OCI-LY1 (cell line): ENCODE measurements around the gene CDK2.

ENCODE experiments used
- H2AFZ ChIP-seq: fragments of 200-600 bp; sonication (generic), shearing (Covaris generic); 2 replicates; pipeline ENCODE4 v1.6.0; 2014; ENCODE audit warnings: antibody characterized with exemption, mild to moderate bottlenecking, low read length
- H3F3A ChIP-seq: fragments of 200-600 bp; sonication (generic), shearing (Covaris generic); 2 replicates; pipeline ENCODE4 v1.6.0; 2014; ENCODE audit warnings: mild to moderate bottlenecking, antibody characterized with exemption, low read length, moderate library complexity; ENCODE audit not compliant: insufficient read depth
- H3K27ac ChIP-seq: fragments of 200-600 bp; sonication (generic); 2 replicates; pipeline ENCODE4 v1.5.1; 2014; ENCODE audit warnings: low read length, mixed run types, mild to moderate bottlenecking, low read depth; ENCODE audit not compliant: poor library complexity, severe bottlenecking
- H3K27me3 ChIP-seq: fragments of 200-600 bp; sonication (generic); 2 replicates; pipeline ENCODE4 v1.6.0; 2014; ENCODE audit warnings: antibody characterized with exemption, mild to moderate bottlenecking, low read length, moderate library complexity; ENCODE audit not compliant: insufficient read depth
- H3K36me3 ChIP-seq: fragments of 200-600 bp; sonication (generic); 2 replicates; pipeline ENCODE4 v1.6.1; 2014; ENCODE audit warnings: mild to moderate bottlenecking, antibody characterized with exemption, low read length, moderate library complexity, mixed read lengths; ENCODE audit not compliant: insufficient read depth
- H3K4me1 ChIP-seq: fragments of 200-600 bp; sonication (generic); 2 replicates; pipeline ENCODE4 v1.5.1; 2014; ENCODE audit warnings: mild to moderate bottlenecking, low read length, moderate library complexity; ENCODE audit not compliant: insufficient read depth, severe bottlenecking
- H3K4me2 ChIP-seq: fragments of 200-600 bp; sonication (generic), shearing (Covaris generic); 2 replicates; pipeline ENCODE4 v1.6.1; 2014; ENCODE audit warnings: low read length
- H3K4me3 ChIP-seq: fragments of 200-600 bp; sonication (generic); 2 replicates; pipeline ENCODE4 v1.5.1; 2014; ENCODE audit warnings: low read length, low read depth, mild to moderate bottlenecking, mixed read lengths; ENCODE audit not compliant: poor library complexity, severe bottlenecking
- H3K79me2 ChIP-seq: fragments of 200-600 bp; shearing (Covaris generic); 2 replicates; pipeline ENCODE4 v1.6.1; 2016; ENCODE audit warnings: mixed run types, low read length, mixed read lengths; ENCODE audit not compliant: insufficient read depth
- H3K9ac ChIP-seq: fragments of 200-600 bp; sonication (generic), shearing (Covaris generic); 2 replicates; pipeline ENCODE4 v1.6.1; 2014; ENCODE audit warnings: mild to moderate bottlenecking, low read length, mixed read lengths
- H3K9me2 ChIP-seq: fragments of 200-600 bp; sonication (generic), shearing (Covaris generic); 2 replicates; pipeline ENCODE4 v1.6.1; 2014; ENCODE audit warnings: low read depth, mild to moderate bottlenecking, low read length, mixed read lengths
- H3K9me3 ChIP-seq: fragments of 200-600 bp; shearing (Covaris generic); 2 replicates; pipeline ENCODE4 v1.6.1; 2014; ENCODE audit warnings: low read length, mixed read lengths
- H4K20me1 ChIP-seq: fragments of 200-600 bp; sonication (generic), shearing (Covaris generic); 2 replicates; pipeline ENCODE4 v1.6.0; 2016; ENCODE audit warnings: mild to moderate bottlenecking, low read length; ENCODE audit not compliant: insufficient read depth
- CTCF ChIP-seq: fragments of 200-600 bp; sonication (generic), shearing (Covaris generic); IDR thresholded peaks from 2 replicates; pipeline ENCODE4 v1.5.1; 2017; ENCODE audit warnings: mild to moderate bottlenecking, antibody characterized with exemption, low read length, moderate library complexity, mixed read lengths
- EZH2 ChIP-seq: fragments of 200-600 bp; sonication (generic), shearing (Covaris generic); IDR thresholded peaks from 2 replicates; pipeline ENCODE4 v1.8.0; 2017; ENCODE audit warnings: borderline replicate concordance, mixed run types, mild to moderate bottlenecking, antibody characterized with exemption, low read length, moderate library complexity, mixed read lengths

CDK2 gene

GRCh38 chr12:56013482-56013881 lies 46.9 kb downstream of the CDK2 start:
- H3F3A ChIP-seq = no peaks in the 10 kb centered on the region
- H4K20me1 ChIP-seq = no peaks in the 10 kb centered on the region
- no peaks in the 10 kb centered on the region for H3K79me2 ChIP-seq
- no peak overlapping the region for H3K4me3 ChIP-seq
- TF ChIP-seq CTCF = no peak
- TF ChIP-seq EZH2 = no peak
- H3K4me1 ChIP-seq = peaks cover 8% of the 10 kb centered on the region
- H3K9me2 ChIP-seq = no peaks in the 10 kb centered on the region
- no peak overlapping the region for H3K4me2 ChIP-seq
- no peaks in the 10 kb centered on the region for H3K9me3 ChIP-seq
- no peak overlapping the region for H3K9ac ChIP-seq
- no peaks in the 10 kb centered on the region for H3K27me3 ChIP-seq
- no peak overlapping the region for H3K27ac ChIP-seq
- no peak overlapping the region for H2AFZ ChIP-seq
- no peaks in the 10 kb centered on the region for H3K36me3 ChIP-seq

GRCh38 chr12:56014205-56014604 lies 47.6 kb downstream of the CDK2 start:
- no peak overlapping the region for H3K4me2 ChIP-seq
- H3K79me2 ChIP-seq = no peaks in the 10 kb centered on the region
- peaks cover 8% of the 10 kb centered on the region for H3K4me1 ChIP-seq
- H4K20me1 ChIP-seq = no peaks in the 10 kb centered on the region
- no peak overlapping the region for H3K4me3 ChIP-seq
- no peaks in the 10 kb centered on the region for H3K27me3 ChIP-seq
- H3F3A ChIP-seq = no peaks in the 10 kb centered on the region
- TF ChIP-seq CTCF (no peak), EZH2 (no peak)
- H3K9me3 ChIP-seq = no peaks in the 10 kb centered on the region
- no peaks in the 10 kb centered on the region for H3K36me3 ChIP-seq
- H3K9ac ChIP-seq = no peak overlapping the region
- no peak overlapping the region for H2AFZ ChIP-seq
- H3K9me2 ChIP-seq = no peaks in the 10 kb centered on the region
- H3K27ac ChIP-seq = no peak overlapping the region

GRCh38 chr12:56017181-56017580 lies 50.6 kb downstream of the CDK2 start:
- Histone ChIP-seq H3K36me3 (no peaks in the 10 kb centered on the region), H2AFZ (no peak overlapping the region), H3K27ac (no peak overlapping the region), H3K4me3 (no peak overlapping the region), H3K79me2 (no peaks in the 10 kb centered on the region), H3K4me1 (peaks cover 8% of the 10 kb centered on the region), H3K27me3 (no peaks in the 10 kb centered on the region), H3K9me3 (no peaks in the 10 kb centered on the region), H3K9ac (no peak overlapping the region), H3K9me2 (no peaks in the 10 kb centered on the region), H4K20me1 (no peaks in the 10 kb centered on the region), H3F3A (no peaks in the 10 kb centered on the region), H3K4me2 (no peak overlapping the region)
- no peak for TF ChIP-seq EZH2
- TF ChIP-seq CTCF = no peak
